Measurements from ENCODE around the gene CDADC1. TPM values are rescaled to one million over a fixed set of nuclear protein-coding genes. Genes with fewer than 3 reads are reported as not detected.

CDADC1 gene
- total and polyA plus RNA-seq, 7 donors = 2.4 to 12.2 (median 6.5) TPM

DNA sequence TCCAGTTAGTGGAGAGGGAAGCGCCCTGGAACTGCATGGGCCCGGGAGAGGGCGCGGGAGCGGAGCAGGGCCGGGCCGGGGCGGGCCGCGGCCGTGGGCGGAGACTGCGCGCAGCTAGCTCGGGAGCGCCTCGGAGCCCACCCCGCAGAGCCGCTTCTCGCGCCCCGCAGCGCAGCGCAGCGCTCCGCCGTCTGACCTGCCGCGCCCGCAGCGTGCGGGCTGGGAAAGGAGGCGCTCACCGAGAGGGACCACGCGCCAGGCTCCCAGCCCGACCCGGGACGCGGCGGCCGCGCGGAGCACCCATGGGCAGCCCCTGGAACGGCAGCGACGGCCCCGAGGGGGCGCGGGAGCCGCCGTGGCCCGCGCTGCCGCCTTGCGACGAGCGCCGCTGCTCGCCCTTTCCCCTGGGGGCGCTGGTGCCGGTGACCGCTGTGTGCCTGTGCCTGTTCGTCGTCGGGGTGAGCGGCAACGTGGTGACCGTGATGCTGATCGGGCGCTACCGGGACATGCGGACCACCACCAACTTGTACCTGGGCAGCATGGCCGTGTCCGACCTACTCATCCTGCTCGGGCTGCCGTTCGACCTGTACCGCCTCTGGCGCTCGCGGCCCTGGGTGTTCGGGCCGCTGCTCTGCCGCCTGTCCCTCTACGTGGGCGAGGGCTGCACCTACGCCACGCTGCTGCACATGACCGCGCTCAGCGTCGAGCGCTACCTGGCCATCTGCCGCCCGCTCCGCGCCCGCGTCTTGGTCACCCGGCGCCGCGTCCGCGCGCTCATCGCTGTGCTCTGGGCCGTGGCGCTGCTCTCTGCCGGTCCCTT is 27.5 kb upstream of the CDADC1 start, which contains the start of gene MLNR:
MLNR (plus strand) TSS at position 303 of the 820 bp plus-strand sequence; CDS start at position 303, 0 bp downstream.
- peak within 1 kb of the TSS; percentile 16 to 52 (median 44) for H3K4me3 ChIP-seq
- intact Hi-C loops (cut with DNase I) = no loop called here
- H3K4me1 ChIP-seq = peaks cover 0 to 23% (median 18%) of the 10 kb centered on the region in 4 donors
- H3K36me3 ChIP-seq = no peaks in the 10 kb centered on the region
- no peak for DNase-seq
- TF ChIP-seq EP300 (IDR thresholded peaks at IDR 0.05) = no peak
- no peak for TF ChIP-seq CTCF (IDR thresholded peaks at IDR 0.05)
- no peak for TF ChIP-seq POLR2A (IDR thresholded peaks at IDR 0.05)
- TF ChIP-seq POLR2AphosphoS5 (IDR thresholded peaks at IDR 0.05) = no peak
- H3K27me3 ChIP-seq = peaks cover 21 to 60% (median 46%) of the 10 kb centered on the region in 3 donors
- no peaks in the 10 kb centered on the region for H3K9me3 ChIP-seq
- 3 to 10% methylated on average over 111 of the region's 111 CpGs for WGBS, 2 donors
- no peak within 1 kb of the TSS for H3K27ac ChIP-seq

DNA sequence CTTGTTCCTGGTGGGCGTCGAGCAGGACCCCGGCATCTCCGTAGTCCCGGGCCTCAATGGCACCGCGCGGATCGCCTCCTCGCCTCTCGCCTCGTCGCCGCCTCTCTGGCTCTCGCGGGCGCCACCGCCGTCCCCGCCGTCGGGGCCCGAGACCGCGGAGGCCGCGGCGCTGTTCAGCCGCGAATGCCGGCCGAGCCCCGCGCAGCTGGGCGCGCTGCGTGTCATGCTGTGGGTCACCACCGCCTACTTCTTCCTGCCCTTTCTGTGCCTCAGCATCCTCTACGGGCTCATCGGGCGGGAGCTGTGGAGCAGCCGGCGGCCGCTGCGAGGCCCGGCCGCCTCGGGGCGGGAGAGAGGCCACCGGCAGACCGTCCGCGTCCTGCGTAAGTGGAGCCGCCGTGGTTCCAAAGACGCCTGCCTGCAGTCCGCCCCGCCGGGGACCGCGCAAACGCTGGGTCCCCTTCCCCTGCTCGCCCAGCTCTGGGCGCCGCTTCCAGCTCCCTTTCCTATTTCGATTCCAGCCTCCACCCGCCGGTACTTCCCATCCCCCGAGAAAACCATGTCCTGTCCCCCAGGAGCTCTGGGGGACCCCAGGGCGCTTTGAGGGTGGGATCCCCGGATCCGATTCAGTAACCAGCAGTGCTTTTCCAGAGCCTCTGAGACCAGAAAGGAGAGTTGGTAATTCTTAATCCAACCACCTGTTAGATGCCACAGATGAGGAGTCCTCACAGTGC is 26.7 kb upstream of the CDADC1 start:
- Histone ChIP-seq H3K4me1 (peaks cover 0 to 23% (median 18%) of the 10 kb centered on the region in 4 donors), H3K27ac (no peak overlapping the region), H3K36me3 (no peaks in the 10 kb centered on the region), H3K4me3 (peak overlapping the region in 3 of 4 donors; percentile 41 to 52 (median 47)), H3K9me3 (no peaks in the 10 kb centered on the region), H3K27me3 (peaks cover 21 to 60% (median 46%) of the 10 kb centered on the region in 3 donors)
- TF ChIP-seq CTCF (IDR thresholded peaks at IDR 0.05) (no peak), POLR2A (IDR thresholded peaks at IDR 0.05) (no peak), POLR2AphosphoS5 (IDR thresholded peaks at IDR 0.05) (no peak), EP300 (IDR thresholded peaks at IDR 0.05) (no peak)
- intact Hi-C loops (cut with DNase I) = no loop called here
- 6 to 20% methylated on average over 73 of the region's 73 CpGs for WGBS, 2 donors
- no peak for DNase-seq

DNA sequence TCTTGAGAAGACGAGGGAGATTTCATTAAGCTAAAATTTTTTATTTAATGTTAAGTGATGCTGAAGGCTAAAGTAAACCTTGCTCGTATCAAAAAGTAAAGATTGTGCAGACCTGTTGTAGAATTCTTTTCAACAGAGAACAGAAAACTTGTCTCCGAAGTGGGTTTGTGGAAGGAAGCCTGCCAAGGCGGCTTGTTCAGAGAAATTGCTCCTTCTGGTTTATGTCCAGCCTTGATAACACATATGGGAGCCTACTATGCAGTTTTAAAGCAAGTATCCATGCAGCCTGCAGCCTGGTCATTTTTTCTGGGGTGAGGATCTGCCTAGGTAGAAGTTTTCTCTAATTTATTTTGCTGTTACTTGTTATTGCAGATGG is 26.1 kb upstream of the CDADC1 start:
- no peak overlapping the region for H3K27ac ChIP-seq
- intact Hi-C loops (cut with DNase I) = no loop called here
- TF ChIP-seq POLR2AphosphoS5 (IDR thresholded peaks at IDR 0.05) = no peak
- TF ChIP-seq EP300 (IDR thresholded peaks at IDR 0.05) = no peak
- no peak for TF ChIP-seq POLR2A (IDR thresholded peaks at IDR 0.05)
- TF ChIP-seq CTCF (IDR thresholded peaks at IDR 0.05) = no peak
- H3K4me1 ChIP-seq = peaks cover 0 to 23% (median 18%) of the 10 kb centered on the region in 4 donors
- H3K9me3 ChIP-seq = no peaks in the 10 kb centered on the region
- H3K36me3 ChIP-seq = no peaks in the 10 kb centered on the region
- peaks cover 21 to 60% (median 46%) of the 10 kb centered on the region in 3 donors for H3K27me3 ChIP-seq
- DNase-seq = no peak
- WGBS, 2 donors = 61 to 74% methylated on average over 4 of the region's 4 CpGs
- no peak overlapping the region for H3K4me3 ChIP-seq

- Histone ChIP-seq H3K27ac (no peak overlapping the region), H3K4me3 (no peak overlapping the region), H3K4me1 (peaks cover 0 to 14% (median 12%) of the 10 kb centered on the region in 4 donors), H3K9me3 (no peaks in the 10 kb centered on the region), H3K36me3 (no peaks in the 10 kb centered on the region), H3K27me3 (peaks cover 14 to 28% (median 19%) of the 10 kb centered on the region in 3 donors)
- peak in 1 of 4 donors; percentile 52 for TF ChIP-seq POLR2AphosphoS5 (IDR thresholded peaks at IDR 0.05)
- no peak for TF ChIP-seq EP300 (IDR thresholded peaks at IDR 0.05)
- no peak for TF ChIP-seq CTCF (IDR thresholded peaks at IDR 0.05)
- 36 to 68% methylated on average over 5 of the region's 5 CpGs for WGBS, 2 donors
- intact Hi-C loops (cut with DNase I) = no loop called here
- no peak for DNase-seq
Measured at GRCh38 chr13:49225223-49226042, 22.3 kb upstream of the CDADC1 start.

Measured in sigmoid colon (tissue), 7 donors.